HEK293 (cell line): ENCODE data around the gene MYORG.

Experiments
- CTCF ChIP-seq: fragments of 450-650 bp; formaldehyde crosslinking; IDR thresholded peaks from 2 replicates; pipeline ENCODE4 v1.5.1; 2016; ENCODE audit warnings: missing biosample characterization, missing genetic modification characterization
- ELK4 ChIP-seq: IDR thresholded peaks from 2 replicates; pipeline ENCODE4 v1.6.1; 2011; ENCODE audit warnings: mild to moderate bottlenecking, low read depth, low read length, borderline replicate concordance
- TSHZ1 ChIP-seq: fragments of 450-650 bp; formaldehyde crosslinking; IDR thresholded peaks from 2 replicates; pipeline ENCODE4 v1.5.1; 2016; ENCODE audit warnings: missing biosample characterization, missing genetic modification characterization, borderline replicate concordance
- ZEB2 ChIP-seq: fragments of 450-650 bp; formaldehyde crosslinking; IDR thresholded peaks from 2 replicates; pipeline ENCODE4 v1.5.1; 2016; ENCODE audit warnings: missing biosample characterization, missing genetic modification characterization
- ZNF174 ChIP-seq: fragments of 450-650 bp; formaldehyde crosslinking; IDR thresholded peaks from 2 replicates; pipeline ENCODE4 v1.5.0; 2017; ENCODE audit warnings: missing biosample characterization, mild to moderate bottlenecking, missing genetic modification characterization
- ZNF266 ChIP-seq: fragments of 450-650 bp; formaldehyde crosslinking; IDR thresholded peaks from 2 replicates; pipeline ENCODE4 v1.5.1; 2016; ENCODE audit warnings: missing biosample characterization, missing genetic modification characterization, low read depth
- ZNF530 ChIP-seq: fragments of 450-650 bp; formaldehyde crosslinking; IDR thresholded peaks from 2 replicates; pipeline ENCODE4 v1.5.1; 2016; ENCODE audit warnings: low read depth, missing biosample characterization, missing genetic modification characterization
- ZNF664 ChIP-seq: fragments of 450-650 bp; formaldehyde crosslinking; IDR thresholded peaks from 2 replicates; pipeline ENCODE4 v1.5.1; 2016; ENCODE audit warnings: missing biosample characterization, missing genetic modification characterization
- TF ChIP-seq, protein P1 (sequence below): sonication (generic); formaldehyde crosslinking; IDR thresholded peaks from 2 replicates; pipeline ENCODE4 v1.8.1; 2022; ENCODE audit warnings: mild to moderate bottlenecking, moderate library complexity, missing genetic modification reagents
- TF ChIP-seq, protein P2 (sequence below): fragments of 450-650 bp; formaldehyde crosslinking; IDR thresholded peaks from 2 replicates; pipeline ENCODE4 v1.5.1; 2016; ENCODE audit warnings: missing biosample characterization, missing genetic modification characterization

DNA sequence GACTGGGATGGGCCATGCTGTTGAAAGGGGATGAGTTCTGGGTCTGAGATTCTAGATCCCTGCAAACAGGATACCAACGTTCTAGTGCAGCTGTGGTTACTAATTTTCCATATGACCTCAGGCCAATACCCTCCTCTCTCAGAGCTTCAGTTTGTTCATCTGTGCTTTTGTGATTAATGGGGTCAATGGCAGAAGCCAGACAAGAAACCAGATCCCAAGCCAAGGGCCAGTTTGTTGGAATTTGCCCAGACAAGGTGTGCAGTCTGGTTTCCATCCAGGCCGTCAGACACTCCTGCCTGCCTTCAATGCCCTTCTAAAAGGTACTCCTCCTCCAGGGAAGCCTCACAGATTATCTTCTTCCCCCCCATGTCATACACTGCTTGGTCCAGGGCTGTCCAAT is 11.4 kb downstream of the MYORG start:
- TF ChIP-seq ZNF266 (tag by site-specific recombination) (no peak), TSHZ1 (tag by site-specific recombination) (no peak), ELK4 (no peak), CTCF (no peak), ZNF174 (tag by site-specific recombination) (no peak), ZEB2 (tag by site-specific recombination) (no peak), ZNF664 (tag by site-specific recombination) (no peak), ZNF530 (no peak)
- TF ChIP-seq, protein P1, sequence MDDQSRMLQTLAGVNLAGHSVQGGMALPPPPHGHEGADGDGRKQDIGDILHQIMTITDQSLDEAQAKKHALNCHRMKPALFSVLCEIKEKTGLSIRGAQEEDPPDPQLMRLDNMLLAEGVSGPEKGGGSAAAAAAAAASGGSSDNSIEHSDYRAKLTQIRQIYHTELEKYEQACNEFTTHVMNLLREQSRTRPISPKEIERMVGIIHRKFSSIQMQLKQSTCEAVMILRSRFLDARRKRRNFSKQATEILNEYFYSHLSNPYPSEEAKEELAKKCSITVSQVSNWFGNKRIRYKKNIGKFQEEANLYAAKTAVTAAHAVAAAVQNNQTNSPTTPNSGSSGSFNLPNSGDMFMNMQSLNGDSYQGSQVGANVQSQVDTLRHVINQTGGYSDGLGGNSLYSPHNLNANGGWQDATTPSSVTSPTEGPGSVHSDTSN (CRISPR knock-in tag): no peak
- TF ChIP-seq, protein P2, sequence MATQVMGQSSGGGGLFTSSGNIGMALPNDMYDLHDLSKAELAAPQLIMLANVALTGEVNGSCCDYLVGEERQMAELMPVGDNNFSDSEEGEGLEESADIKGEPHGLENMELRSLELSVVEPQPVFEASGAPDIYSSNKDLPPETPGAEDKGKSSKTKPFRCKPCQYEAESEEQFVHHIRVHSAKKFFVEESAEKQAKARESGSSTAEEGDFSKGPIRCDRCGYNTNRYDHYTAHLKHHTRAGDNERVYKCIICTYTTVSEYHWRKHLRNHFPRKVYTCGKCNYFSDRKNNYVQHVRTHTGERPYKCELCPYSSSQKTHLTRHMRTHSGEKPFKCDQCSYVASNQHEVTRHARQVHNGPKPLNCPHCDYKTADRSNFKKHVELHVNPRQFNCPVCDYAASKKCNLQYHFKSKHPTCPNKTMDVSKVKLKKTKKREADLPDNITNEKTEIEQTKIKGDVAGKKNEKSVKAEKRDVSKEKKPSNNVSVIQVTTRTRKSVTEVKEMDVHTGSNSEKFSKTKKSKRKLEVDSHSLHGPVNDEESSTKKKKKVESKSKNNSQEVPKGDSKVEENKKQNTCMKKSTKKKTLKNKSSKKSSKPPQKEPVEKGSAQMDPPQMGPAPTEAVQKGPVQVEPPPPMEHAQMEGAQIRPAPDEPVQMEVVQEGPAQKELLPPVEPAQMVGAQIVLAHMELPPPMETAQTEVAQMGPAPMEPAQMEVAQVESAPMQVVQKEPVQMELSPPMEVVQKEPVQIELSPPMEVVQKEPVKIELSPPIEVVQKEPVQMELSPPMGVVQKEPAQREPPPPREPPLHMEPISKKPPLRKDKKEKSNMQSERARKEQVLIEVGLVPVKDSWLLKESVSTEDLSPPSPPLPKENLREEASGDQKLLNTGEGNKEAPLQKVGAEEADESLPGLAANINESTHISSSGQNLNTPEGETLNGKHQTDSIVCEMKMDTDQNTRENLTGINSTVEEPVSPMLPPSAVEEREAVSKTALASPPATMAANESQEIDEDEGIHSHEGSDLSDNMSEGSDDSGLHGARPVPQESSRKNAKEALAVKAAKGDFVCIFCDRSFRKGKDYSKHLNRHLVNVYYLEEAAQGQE (tag by site-specific recombination): no peak
